HG03442 (cell line): Measurements from ENCODE around the gene SLC17A8.
"Not testable (repeated sequence)": the region's sequence is repeated elsewhere in the genome, so short reads cannot be mapped to it uniquely, and the experiment has no call there.

Experiments
- ATAC-seq: cut with Tn5 transposase; IDR thresholded peaks from one replicate; pipeline ENCODE4 v1.9.1; 2021; ENCODE audit warnings: mild to moderate bottlenecking, moderate library complexity; ENCODE audit not compliant: unreplicated experiment

Gene SLC17A8

GRCh38 chr12:100356644-100357223 is at the start of gene SLC17A8:
Gene SLC17A8 (plus strand): TSS chr12:100357074. CDS start chr12:100357392, 318 bp downstream.
- ATAC-seq: no peak

DNA sequence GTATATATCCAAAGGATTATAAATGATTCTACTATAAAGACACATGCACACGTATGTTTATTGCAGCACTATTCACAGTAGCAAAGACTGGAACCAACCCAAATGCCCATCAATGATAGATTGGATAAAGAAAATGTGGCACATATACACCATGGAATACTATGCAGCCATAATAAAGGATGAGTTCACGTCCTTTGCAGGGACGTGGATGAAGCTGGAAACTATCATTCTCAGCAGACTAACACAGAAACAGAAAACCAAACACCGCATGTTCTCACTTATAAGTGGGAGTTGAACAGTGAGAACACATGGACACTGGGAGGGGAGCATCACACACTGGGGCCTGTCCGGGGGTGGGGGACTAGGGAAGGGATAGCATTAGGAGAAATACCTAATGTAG is 48.7 kb upstream of the SLC17A8 start:
- not testable (repeated sequence) for ATAC-seq

DNA sequence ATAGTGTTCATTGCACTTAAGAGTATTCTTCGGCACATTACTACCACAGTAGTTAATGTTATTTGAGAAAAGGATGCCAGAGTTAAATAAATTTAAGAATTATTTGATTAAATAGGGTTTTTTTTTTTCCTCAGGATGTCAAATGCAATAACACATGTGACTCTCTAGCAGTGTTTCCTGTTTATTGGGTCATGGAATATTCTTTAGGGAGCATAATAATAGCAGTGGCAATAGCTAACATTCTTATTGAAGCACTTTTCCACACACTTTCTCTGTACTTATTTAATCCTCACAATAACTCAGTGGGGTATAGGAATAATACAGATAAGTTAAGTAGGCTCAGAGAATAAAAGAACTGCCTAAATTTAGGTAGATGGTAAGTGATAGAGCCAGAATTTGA is 45.6 kb upstream of the SLC17A8 start:
- ATAC-seq: no peak

DNA sequence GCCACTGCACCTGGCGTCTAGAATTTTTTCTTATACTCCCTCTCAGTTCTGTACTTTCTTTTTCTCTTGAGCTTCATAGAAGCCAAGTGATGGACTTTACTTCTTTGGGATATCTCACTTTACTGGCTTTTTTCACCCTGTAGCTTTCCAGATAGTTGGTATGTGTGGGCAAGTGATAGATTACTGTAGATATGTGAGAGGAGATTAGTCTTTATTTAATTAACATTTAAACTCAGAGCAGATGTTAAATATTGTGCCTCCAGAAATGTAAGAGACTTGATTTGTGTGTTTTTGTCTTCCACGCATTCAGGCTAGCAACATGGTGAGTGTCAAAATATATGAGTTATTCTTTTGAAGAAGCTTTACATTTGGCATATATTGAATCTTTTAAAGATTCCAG is 39.5 kb upstream of the SLC17A8 start:
- ATAC-seq: no peak

GRCh38 chr12:100324498-100324897 is 32.4 kb upstream of the SLC17A8 start:
- no peak for ATAC-seq

DNA sequence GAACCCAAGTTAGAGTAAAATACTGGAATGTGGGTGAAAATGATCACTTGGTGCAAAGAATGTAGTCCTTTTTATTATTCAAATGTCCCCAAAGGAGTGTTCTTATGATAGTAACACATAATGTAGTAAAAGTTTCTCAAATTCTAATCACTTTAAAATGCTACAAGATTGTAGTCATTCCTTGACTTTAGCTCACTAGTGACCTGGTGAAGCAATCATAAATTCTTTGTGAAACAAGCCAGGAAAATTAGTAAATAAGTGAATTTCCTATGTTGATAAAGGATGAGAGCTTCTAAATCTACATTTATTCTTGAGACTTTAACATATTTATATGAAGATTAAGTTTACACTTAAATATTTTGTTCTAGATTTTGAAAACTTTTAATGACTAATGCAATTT is 30.7 kb upstream of the SLC17A8 start:
- ATAC-seq: no peak

GRCh38 chr12:100329800-100330199 is 27.1 kb upstream of the SLC17A8 start:
- peak; percentile 96 for ATAC-seq

GRCh38 chr12:100331871-100332270 is 25.0 kb upstream of the SLC17A8 start:
- no peak for ATAC-seq

- ATAC-seq: no peak
These were observed 24.0 kb upstream of the SLC17A8 start for GRCh38 chr12:100332852-100333251.

GRCh38 chr12:100337299-100337698 is 19.6 kb upstream of the SLC17A8 start:
- ATAC-seq: no peak

DNA sequence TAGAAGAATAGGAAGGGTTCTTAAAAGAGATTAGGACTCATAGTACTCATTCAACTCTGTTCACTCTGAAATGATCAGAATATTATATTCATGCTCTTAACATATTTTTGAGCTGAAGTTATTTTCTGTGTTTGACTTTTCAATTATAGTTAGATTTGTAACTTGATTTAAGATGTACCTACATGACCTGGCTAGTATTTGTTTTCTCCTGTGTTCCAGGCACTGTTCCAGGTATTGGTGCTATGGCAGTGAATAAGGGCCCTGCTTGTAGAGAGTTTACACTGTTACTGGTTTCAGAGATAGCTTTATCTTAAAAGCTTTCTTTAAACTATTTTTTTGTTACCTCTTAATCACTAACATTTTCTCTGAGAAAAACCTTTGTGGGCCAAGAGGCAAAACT is 19.1 kb upstream of the SLC17A8 start:
- no peak for ATAC-seq

- no peak for ATAC-seq
These were observed 17.8 kb upstream of the SLC17A8 start for GRCh38 chr12:100339071-100339470.

- ATAC-seq: not testable (repeated sequence)
These were observed 14.0 kb upstream of the SLC17A8 start for GRCh38 chr12:100342897-100343296.

DNA sequence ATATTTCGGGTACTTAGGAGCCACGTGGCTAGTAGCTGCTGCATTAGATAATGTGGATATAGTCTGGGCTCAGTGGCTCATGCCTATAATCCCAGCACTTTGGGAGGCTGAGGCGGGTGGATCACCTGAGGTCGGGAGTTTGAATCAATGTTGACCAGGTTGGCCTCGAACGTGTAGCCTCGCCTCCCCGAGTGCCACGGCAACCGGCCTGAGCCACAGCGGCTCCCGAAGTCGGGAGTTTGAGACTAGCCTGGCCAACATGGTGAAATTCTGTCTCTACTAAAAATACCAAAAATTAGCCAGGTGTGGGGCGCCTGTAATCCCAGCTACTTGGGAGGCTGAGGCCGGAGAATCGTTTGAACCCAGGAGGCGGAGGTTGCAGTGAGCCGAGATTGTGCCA is 12.5 kb upstream of the SLC17A8 start:
- ATAC-seq: not testable (repeated sequence)

- no peak for ATAC-seq
These were observed 11.7 kb upstream of the SLC17A8 start for GRCh38 chr12:100345020-100345767.

- ATAC-seq: no peak
These were observed 10.2 kb upstream of the SLC17A8 start for GRCh38 chr12:100346660-100347059.

DNA sequence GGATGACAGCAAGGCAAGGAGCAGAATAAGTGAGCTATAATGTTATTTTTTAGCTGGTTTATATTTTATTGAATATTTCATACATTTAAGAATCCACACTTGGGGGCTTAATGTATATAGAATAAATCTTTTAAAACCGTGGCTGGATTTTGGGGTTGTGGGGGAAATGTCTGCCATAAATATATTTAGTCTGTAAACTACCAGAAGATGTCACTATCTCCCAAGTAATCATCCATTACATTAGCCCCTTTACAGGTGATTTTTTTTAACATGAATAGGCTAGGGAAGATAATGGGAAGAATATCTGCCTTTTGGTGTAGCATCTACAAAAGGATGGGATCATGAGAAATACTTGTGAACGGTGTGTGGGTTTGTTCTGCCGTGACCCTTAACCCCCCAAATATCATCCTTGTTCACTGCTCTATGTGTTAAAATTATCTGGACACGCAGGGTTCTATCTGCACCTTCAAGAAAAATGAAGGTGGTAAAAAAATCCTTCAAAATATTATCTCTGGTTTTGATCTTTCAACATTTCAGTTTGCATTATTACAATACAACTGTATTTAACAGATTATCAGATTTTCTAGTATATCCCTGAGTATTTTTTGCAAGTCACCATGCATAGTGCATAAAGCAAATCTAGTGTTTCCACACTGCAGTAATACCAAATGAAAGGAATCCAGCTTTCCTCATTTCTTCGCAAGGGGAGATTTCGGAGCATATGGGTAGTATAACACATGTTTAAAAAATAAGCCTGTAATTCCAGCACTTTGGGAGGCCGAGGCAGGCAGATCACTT is 8.0 kb upstream of the SLC17A8 start:
- ATAC-seq: no peak

- no peak for ATAC-seq
These were observed 2.4 kb downstream of the SLC17A8 start for GRCh38 chr12:100359248-100359647.

DNA sequence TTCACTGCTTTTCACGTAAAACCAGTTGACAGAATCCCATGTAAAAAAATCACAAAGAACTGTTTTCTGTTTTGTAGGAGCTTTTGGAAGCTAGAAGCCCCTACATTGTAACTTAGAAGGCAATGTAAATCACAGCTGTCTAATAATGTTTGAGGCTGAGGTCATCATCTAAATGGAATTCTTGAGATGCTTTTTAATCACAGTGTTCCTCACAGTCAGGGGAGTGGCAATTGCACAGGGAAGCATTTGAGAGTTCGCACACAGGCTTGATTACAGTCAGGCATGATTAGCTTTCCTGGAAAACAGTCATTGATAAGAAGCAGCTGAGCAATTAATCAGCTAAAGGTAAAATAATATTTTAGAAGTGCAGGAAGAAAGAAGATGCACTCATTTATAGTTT is 2.9 kb downstream of the SLC17A8 start:
- no peak for ATAC-seq

GRCh38 chr12:100360450-100360849 is 3.6 kb downstream of the SLC17A8 start:
- ATAC-seq: no peak

GRCh38 chr12:100364324-100364723 is 7.5 kb downstream of the SLC17A8 start:
- no peak for ATAC-seq

- no peak for ATAC-seq
These were observed 8.5 kb downstream of the SLC17A8 start for GRCh38 chr12:100365411-100365810.
